Lower leg skin (tissue), 3 donors: ENCODE data around the gene ADGRL3.

Experiments used
- POLR2A ChIP-seq, 2 donors: fragments of 450-650 bp; IDR thresholded peaks; one replicate each; pipeline ENCODE4 v1.6.1; 2016 to 2017; ENCODE audit warnings: antibody characterized with exemption in 2 of 2, mild to moderate bottlenecking in 1 of 2, moderate library complexity in 1 of 2
- TF ChIP-seq, protein P1 (sequence below), 3 donors: fragments of 450-650 bp; IDR thresholded peaks; one replicate each; pipeline ENCODE4 v1.5.1; 2016; ENCODE audit warnings: antibody characterized with exemption in 3 of 3, mild to moderate bottlenecking in 3 of 3, moderate library complexity in 2 of 3

DNA sequence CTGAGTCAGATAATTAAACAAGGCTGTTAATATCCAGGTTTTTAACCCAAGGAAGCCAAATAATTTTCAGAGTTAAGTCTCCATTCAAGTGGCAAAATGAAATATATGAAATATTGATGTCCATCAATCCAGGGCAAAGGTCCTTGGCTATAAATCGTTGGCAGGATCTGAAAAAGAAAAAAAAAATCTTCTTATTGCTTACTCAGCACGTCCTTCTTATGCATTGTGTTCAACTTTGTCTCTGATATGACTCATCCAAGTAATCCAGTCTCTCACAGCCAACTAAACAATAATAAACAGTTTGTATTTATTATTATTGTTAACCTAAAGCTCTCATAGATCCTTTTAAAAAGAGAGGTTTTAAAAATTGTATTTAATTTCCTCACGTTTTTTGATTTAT is 851.2 kb downstream of the ADGRL3 start:
- TF ChIP-seq, protein P1, sequence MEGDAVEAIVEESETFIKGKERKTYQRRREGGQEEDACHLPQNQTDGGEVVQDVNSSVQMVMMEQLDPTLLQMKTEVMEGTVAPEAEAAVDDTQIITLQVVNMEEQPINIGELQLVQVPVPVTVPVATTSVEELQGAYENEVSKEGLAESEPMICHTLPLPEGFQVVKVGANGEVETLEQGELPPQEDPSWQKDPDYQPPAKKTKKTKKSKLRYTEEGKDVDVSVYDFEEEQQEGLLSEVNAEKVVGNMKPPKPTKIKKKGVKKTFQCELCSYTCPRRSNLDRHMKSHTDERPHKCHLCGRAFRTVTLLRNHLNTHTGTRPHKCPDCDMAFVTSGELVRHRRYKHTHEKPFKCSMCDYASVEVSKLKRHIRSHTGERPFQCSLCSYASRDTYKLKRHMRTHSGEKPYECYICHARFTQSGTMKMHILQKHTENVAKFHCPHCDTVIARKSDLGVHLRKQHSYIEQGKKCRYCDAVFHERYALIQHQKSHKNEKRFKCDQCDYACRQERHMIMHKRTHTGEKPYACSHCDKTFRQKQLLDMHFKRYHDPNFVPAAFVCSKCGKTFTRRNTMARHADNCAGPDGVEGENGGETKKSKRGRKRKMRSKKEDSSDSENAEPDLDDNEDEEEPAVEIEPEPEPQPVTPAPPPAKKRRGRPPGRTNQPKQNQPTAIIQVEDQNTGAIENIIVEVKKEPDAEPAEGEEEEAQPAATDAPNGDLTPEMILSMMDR (IDR thresholded peaks at IDR 0.05): no peak
- TF ChIP-seq POLR2A (IDR thresholded peaks at IDR 0.05): no peak
